Measurements from ENCODE around the gene OTOS. TPM values are rescaled to one million over a fixed set of nuclear protein-coding genes. Genes with fewer than 3 reads are reported as not detected.
A peak's percentile ranks its signal among the peaks of the same experiment; 100 is the strongest.

Gene OTOS
- total and polyA plus RNA-seq, 2 of the 13 experiments (the other 11 are each of a cell fraction or from before 2014, with no cell fraction given): not detected

- TF ChIP-seq DZIP1 (CRISPR knock-in tag; IDR thresholded peaks at IDR 0.05) (peak; percentile 71; the same call in 1 of the 2 replicates), RBM39 (IDR thresholded peaks at IDR 0.05; ENCODE audit: low read depth, low read length, poor library complexity, severe bottlenecking) (peak; percentile 57), GPN1 (CRISPR knock-in tag; IDR thresholded peaks at IDR 0.05; ENCODE audit: borderline replicate concordance) (no peak), ATF7-NPFF (CRISPR knock-in tag; IDR thresholded peaks at IDR 0.05; ENCODE audit: low read depth) (no peak), GZF1 (CRISPR knock-in tag; IDR thresholded peaks at IDR 0.05) (no peak), ZBTB46 (CRISPR knock-in tag; IDR thresholded peaks at IDR 0.05; ENCODE audit: borderline replicate concordance) (no peak), ZFP37 (CRISPR knock-in tag; IDR thresholded peaks at IDR 0.05; ENCODE audit: borderline replicate concordance) (0 out of 2 replicates have a peak, but pooled peaks have one; percentile 40), XRCC5 (optimal IDR thresholded peaks at IDR 0.05; ENCODE audit: low read length) (peak; percentile 54), AKNA (CRISPR knock-in tag; IDR thresholded peaks at IDR 0.05; ENCODE audit: borderline replicate concordance) (no peak), CENPT (CRISPR knock-in tag; IDR thresholded peaks at IDR 0.05; ENCODE audit: low read depth) (no peak), ZFP36 (IDR thresholded peaks at IDR 0.05; ENCODE audit: borderline replicate concordance, low read depth, low read length, partially characterized antibody) (no peak), ZNF790 (CRISPR knock-in tag; IDR thresholded peaks at IDR 0.05; ENCODE audit: borderline replicate concordance) (no peak), ZBTB10 (CRISPR knock-in tag; IDR thresholded peaks at IDR 0.05; ENCODE audit: borderline replicate concordance) (no peak), ZBTB42 (CRISPR knock-in tag; IDR thresholded peaks at IDR 0.05) (no peak), TEAD2 (CRISPR knock-in tag; IDR thresholded peaks at IDR 0.05) (no peak)
These were observed 3.6 kb upstream of the OTOS start (continued) for GRCh38 chr2:240143801-240144648.
